A549 (cell line): ENCODE measurements around the gene PCBP4. TPM values are rescaled to one million over a fixed set of nuclear protein-coding genes. Genes with fewer than 3 reads are reported as not detected.

Experiments used
- ATAC-seq, 2 experiments: fragments of 200-7000 bp in 1 of 2; fragments of >200 bp in 1 of 2; cut with Nextera tagmentation in 1 of 2; cut with Tn5 transposase in 1 of 2; 3 replicates each; pipeline versions ENCODE4 v1.8.0 to v1.9.1; 2018 to 2020; ENCODE audit warnings: mild to moderate bottlenecking in 1 of 2, moderate library complexity in 1 of 2
- CTCF ChIA-PET: fragments of 300-600 bp; sonication (Branson Sonifier 250); formaldehyde crosslinking; extraction: SDS; loops from one replicate; lab custom pipeline; 2021; ENCODE audit warnings: antibody characterized with exemption, inconsistent platforms; lab: Yijun Ruan, JAX
- POLR2A ChIA-PET: fragments of 350-600 bp; formaldehyde crosslinking; extraction: SDS; loops from one replicate; lab custom pipeline; 2021; ENCODE audit warnings: antibody characterized with exemption, inconsistent platforms; lab: Yijun Ruan, JAX
- DNase-seq, 2 experiments: peaks; one replicate each; pipeline versions ENCODE4 v3.0.0 to v3.0.0-alpha.2; 2011 to 2016; ENCODE audit warnings: low read depth in 1 of 2, low spot score in 1 of 2
- FAIRE-seq: peaks from 2 replicates; lab custom pipeline; 2011; peaks lifted over from hg19 to GRCh38; lab: Jason Lieb, UNC
- H3K27ac ChIP-seq, 2 experiments: fragments of >200 bp; sonication (Bioruptor Twin); formaldehyde crosslinking; 3 replicates each; pipeline ENCODE4 v1.5.1; 2016 to 2017
- H3K4me1 ChIP-seq: fragments of >200 bp; sonication (Bioruptor Twin); formaldehyde crosslinking; 3 replicates; pipeline ENCODE4 v1.6.1; 2016
- H3K4me2 ChIP-seq: fragments of >200 bp; sonication (Bioruptor Twin); formaldehyde crosslinking; 3 replicates; pipeline ENCODE4 v1.6.1; 2016
- H3K4me3 ChIP-seq: fragments of >200 bp; sonication (Bioruptor Twin); formaldehyde crosslinking; 3 replicates; pipeline ENCODE4 v1.5.1; 2016
- H3K9me3 ChIP-seq: fragments of >200 bp; sonication (Bioruptor Twin); formaldehyde crosslinking; 3 replicates; pipeline ENCODE4 v1.6.1; 2016
- BCL3 ChIP-seq: fragments of >200 bp; sonication (Bioruptor Twin); formaldehyde crosslinking; IDR thresholded peaks from 3 replicates; pipeline ENCODE4 v1.6.1; 2016
- BHLHE40 ChIP-seq: IDR thresholded peaks from 2 replicates; pipeline ENCODE4 v1.6.1; 2012; ENCODE audit warnings: low read depth, low read length, inconsistent platforms
- CBX8 ChIP-seq: fragments of 200-600 bp; sonication (generic); IDR thresholded peaks from 2 replicates; pipeline ENCODE4 v1.6.1; 2016
- CEBPB ChIP-seq, 2 experiments: fragments of >200 bp in 1 of 2; sonication (Bioruptor Twin) in 1 of 2; formaldehyde crosslinking in 1 of 2; IDR thresholded peaks; 2 replicates each; pipeline ENCODE4 v1.6.1; 2012 to 2016
- CHD2 ChIP-seq: fragments of 150-350 bp; IDR thresholded peaks from 2 replicates; pipeline ENCODE4 v1.6.1; 2014; ENCODE audit warnings: low read length; ENCODE audit not compliant: partially characterized antibody
- CTCF ChIP-seq: fragments of >200 bp; sonication (Bioruptor Twin); formaldehyde crosslinking; IDR thresholded peaks from 3 replicates; pipeline ENCODE4 v1.5.1; 2016
- E2F6 ChIP-seq: IDR thresholded peaks from 2 replicates; pipeline ENCODE4 v1.6.1; 2012; ENCODE audit warnings: low read depth, borderline replicate concordance
- FOSB ChIP-seq: fragments of 250-450 bp; sonication (Bioruptor Pico); IDR thresholded peaks from 2 replicates; pipeline ENCODE4 v1.5.0; 2020; ENCODE audit warnings: mild to moderate bottlenecking, moderate library complexity
- HDAC2 ChIP-seq: fragments of 200-600 bp; sonication (generic); IDR thresholded peaks from 2 replicates; pipeline ENCODE4 v1.6.1; 2016
- JUN ChIP-seq, 2 experiments: fragments of >200 bp; sonication (Bioruptor Twin); formaldehyde crosslinking; IDR thresholded peaks; 2 replicates in 1 of 2; 3 replicates in 1 of 2; pipeline ENCODE4 v1.6.1; 2016 to 2017
- KDM1A ChIP-seq: fragments of 200-600 bp; sonication (generic); IDR thresholded peaks from 2 replicates; pipeline ENCODE4 v1.6.1; 2016; ENCODE audit warnings: low read depth, mild to moderate bottlenecking
- MAFK ChIP-seq: fragments of 450-650 bp; IDR thresholded peaks from 2 replicates; pipeline ENCODE4 v1.6.1; 2014; ENCODE audit not compliant: partially characterized antibody
- MAX ChIP-seq: IDR thresholded peaks from 2 replicates; pipeline ENCODE4 v1.6.1; 2012
- PBX3 ChIP-seq: IDR thresholded peaks from 2 replicates; pipeline ENCODE4 v1.6.1; 2012
- PHF8 ChIP-seq: fragments of 200-600 bp; sonication (generic); IDR thresholded peaks from 2 replicates; pipeline ENCODE4 v1.6.1; 2016; ENCODE audit warnings: low read depth, mild to moderate bottlenecking, antibody characterized with exemption, moderate library complexity, borderline replicate concordance
- RAD21 ChIP-seq, 2 experiments: fragments of >200 bp in 1 of 2; sonication (Bioruptor Twin) in 1 of 2; formaldehyde crosslinking in 1 of 2; IDR thresholded peaks in 1 of 2; conservative IDR thresholded peaks in 1 of 2; 2 replicates in 1 of 2; 3 replicates in 1 of 2; pipeline ENCODE4 v1.6.1; 2012 to 2018; ENCODE audit warnings: inconsistent platforms in 1 of 2
- RARB ChIP-seq: fragments of 250-450 bp; sonication (Bioruptor Pico); IDR thresholded peaks from 2 replicates; pipeline ENCODE4 v1.8.0; 2021; ENCODE audit warnings: mild to moderate bottlenecking, moderate library complexity
- REST ChIP-seq: fragments of 200-600 bp; sonication (generic); IDR thresholded peaks from 2 replicates; pipeline ENCODE4 v1.6.1; 2016; ENCODE audit warnings: antibody characterized with exemption, mild to moderate bottlenecking, moderate library complexity
- SMC3 ChIP-seq: fragments of >200 bp; sonication (Bioruptor Twin); formaldehyde crosslinking; IDR thresholded peaks from 3 replicates; pipeline ENCODE4 v1.6.1; 2018; ENCODE audit warnings: inconsistent platforms
- USF2 ChIP-seq: fragments of 450-650 bp; IDR thresholded peaks from 2 replicates; pipeline ENCODE4 v1.6.1; 2014; ENCODE audit warnings: antibody characterized with exemption
- WGBS: methylation state at CpG from one replicate; pipeline ENCODE4 v1.1.6; 2017; ENCODE audit errors: missing lambda C conversion rate; 5-methylcytosine and 5-hydroxymethylcytosine counted together
- polyA plus RNA-seq, 4 experiments: library from polyadenylated mRNA; depleted of rRNA in 3 of 4; stranded (reverse); fragments of >200 nt; fragmentation: RNase III in 1 of 4; extraction: RNeasy Plus Mini Kit Qiagen cat#74134 plus additional on column Dnase treatment in 1 of 4; gene quantifications; 2 replicates in 3 of 4; 3 replicates in 1 of 4; pipeline ENCODE4 v1.2.3, GENCODE V29; 2011 to 2017

The PCBP4 gene
- polyA plus RNA-seq, 2 of the 4 experiments (the other 2 are of a cell fraction) = 8.6 to 10.9 TPM

- 63% methylated on average over 5 of the region's 5 CpGs for WGBS
- Histone ChIP-seq H3K4me3 (no peak overlapping the region), H3K4me2 (no peak overlapping the region), H3K4me1 (no peaks in the 10 kb centered on the region), H3K9me3 (no peaks in the 10 kb centered on the region)
- POLR2A ChIA-PET = no interaction called here
- no peak for FAIRE-seq
- DNase-seq = no peak
- no peak for TF ChIP-seq SMC3
- no peak for TF ChIP-seq MAFK
- TF ChIP-seq HDAC2 = no peak
- no peak for TF ChIP-seq BHLHE40
- no peak for TF ChIP-seq PBX3
- TF ChIP-seq RAD21 (conservative IDR thresholded peaks at IDR 0.05 in 1 of 2, IDR thresholded peaks at IDR 0.05 in 1 of 2) = no peak
- TF ChIP-seq CHD2 = no peak
- TF ChIP-seq CBX8 = no peak
- no peak for TF ChIP-seq RARB (CRISPR knock-in tag)
- no peak for TF ChIP-seq CTCF
- TF ChIP-seq MAX = no peak
- TF ChIP-seq USF2 = no peak
- TF ChIP-seq FOSB = no peak
- TF ChIP-seq KDM1A = no peak
- no peak for TF ChIP-seq REST
- no peak for TF ChIP-seq E2F6
- TF ChIP-seq BCL3 = no peak
- no peak for TF ChIP-seq PHF8
- no peak for TF ChIP-seq CEBPB (IDR thresholded peaks at IDR 0.05)
- no peak for TF ChIP-seq JUN (IDR thresholded peaks at IDR 0.05)
- TF ChIP-seq, all 56 proteins: peak for 0
- no peak overlapping the region for H3K27ac ChIP-seq
- ATAC-seq = no peak
- CTCF ChIA-PET = interaction anchor here (0.7 kb wide), 1 partner anchor 56 kb away, joined by 3 read pairs; the partner anchor contains the start of gene ACY1
These were observed 39.9 kb downstream of the PCBP4 start for GRCh38 chr3:51927061-51927977.
